Aorta (tissue), 5 donors: ENCODE data around the gene NIPAL4. TPM values are rescaled to one million over a fixed set of nuclear protein-coding genes. Genes with fewer than 3 reads are reported as not detected.

Experiments
- ATAC-seq: fragments of 200-7000 bp; cut with Tn5 transposase; one replicate; pipeline ENCODE4 v1.9.1; 2022; ENCODE audit warnings: moderate library complexity; ENCODE audit not compliant: low FRiP score
- DNase-seq, 2 donors: peaks; one replicate each; pipeline ENCODE4 v3.0.0-alpha.2; 2020
- H3K27ac ChIP-seq, 2 donors: one replicate each; pipeline ENCODE4 v1.5.1; 2013; ENCODE audit warnings: low read length in 2 of 2, mild to moderate bottlenecking in 2 of 2, moderate library complexity in 2 of 2, control low read depth in 1 of 2, inconsistent platforms in 1 of 2, low read depth in 1 of 2
- H3K27me3 ChIP-seq, 2 donors: one replicate each; pipeline ENCODE4 v1.6.1; 2013; ENCODE audit warnings: control low read depth in 1 of 2, low read length in 1 of 2, mild to moderate bottlenecking in 1 of 2, moderate library complexity in 1 of 2; ENCODE audit not compliant: insufficient read depth in 2 of 2, control insufficient read depth in 1 of 2
- H3K36me3 ChIP-seq, 2 donors: one replicate each; pipeline ENCODE4 v1.6.1; 2013; ENCODE audit warnings: control low read depth in 1 of 2, low read length in 1 of 2, mild to moderate bottlenecking in 1 of 2; ENCODE audit not compliant: insufficient read depth in 2 of 2, control insufficient read depth in 1 of 2
- H3K4me1 ChIP-seq, 2 donors: one replicate each; pipeline ENCODE4 v1.6.1; 2013; ENCODE audit warnings: low read length in 2 of 2, control low read depth in 1 of 2, mild to moderate bottlenecking in 1 of 2, moderate library complexity in 1 of 2; ENCODE audit not compliant: insufficient read depth in 2 of 2, control insufficient read depth in 1 of 2
- H3K4me3 ChIP-seq, 2 donors: one replicate each; pipeline ENCODE4 v1.5.1; 2013; ENCODE audit warnings: low read length in 2 of 2, control low read depth in 1 of 2, mild to moderate bottlenecking in 1 of 2
- H3K9me3 ChIP-seq: one replicate; pipeline ENCODE4 v1.6.1; 2013; ENCODE audit warnings: mild to moderate bottlenecking, low read length; ENCODE audit not compliant: control insufficient read depth
- WGBS, 2 donors: extraction: QIAGEN DNeasy Blood & Tissue Kit; methylation state at CpG; one replicate each; pipeline ENCODE4 v1.1.7; 2013; 5-methylcytosine and 5-hydroxymethylcytosine counted together
- intact Hi-C, 2 donors: fragments of 100-400 bp; cut with DNase I; formaldehyde crosslinking; loops; one replicate each; pipeline versions ENCODE4 v1.14.2 to v1.15.0; 2022
- polyA plus RNA-seq, 2 donors: library from polyadenylated mRNA; stranded (reverse); fragments of 200-250 nt; gene quantifications; one replicate each; pipeline ENCODE4 v1.2.3, GENCODE V29; 2013
- total RNA-seq, 2 donors: library from RNA; stranded (reverse); fragmentation: NEBNext Ultra II Directional; extraction: Animal tissue kit (Norgen Biotek cat#: 25700); gene quantifications; one replicate each; pipeline ENCODE4 v1.2.1, GENCODE V29; 2021
- donor health status: healthy with polysubstance abuse.
- donor health status: Bipolar disorder and iron deficiency.
- donor health status: DM: no; HTN: no; CAD: no.
- donor health status: DM: no; HTN: no; CAD: no.
- donor health status: DM: yes; HTN: yes; CAD: no.

The NIPAL4 gene
- total and polyA plus RNA-seq, 4 donors, result 0.28 to 0.55 TPM; not detected in 2

- Histone ChIP-seq H3K9me3 (no peaks in the 10 kb centered on the region), H3K4me1 (no peaks in the 10 kb centered on the region), H3K27ac (no peak overlapping the region), H3K36me3 (peaks cover 0 to 5% of the 10 kb centered on the region in 2 donors), H3K27me3 (no peaks in the 10 kb centered on the region), H3K4me3 (no peak overlapping the region)
- ATAC-seq (no peak), DNase-seq (no peak)
- WGBS, 2 donors, result 83 to 90% methylated on average over 8 of the region's 8 CpGs
- intact Hi-C loops, result no loop called here
Measured at GRCh38 chr5:157504053-157504452, 44.0 kb downstream of the NIPAL4 start.

GRCh38 chr5:157505496-157505895, 45.5 kb downstream of the NIPAL4 start:
- Histone ChIP-seq H3K9me3 (no peaks in the 10 kb centered on the region), H3K36me3 (peaks cover 0 to 5% of the 10 kb centered on the region in 2 donors), H3K27ac (no peak overlapping the region), H3K27me3 (no peaks in the 10 kb centered on the region), H3K4me3 (no peak overlapping the region), H3K4me1 (no peaks in the 10 kb centered on the region)
- 96% methylated on average over 6 of the region's 6 CpGs for WGBS, 2 donors
- DNase-seq (no peak), ATAC-seq (no peak)
- intact Hi-C loops, result no loop called here

- Histone ChIP-seq H3K36me3 (peaks cover 0 to 5% of the 10 kb centered on the region in 2 donors), H3K9me3 (no peaks in the 10 kb centered on the region)
- 83 to 88% methylated on average over 3 of the region's 3 CpGs for WGBS, 2 donors
Measured at GRCh38 chr5:157506066-157506590, 46.1 kb downstream of the NIPAL4 start.

GRCh38 chr5:157506981-157507780, 47.2 kb downstream of the NIPAL4 start:
- WGBS, 2 donors, result 84 to 87% methylated on average over 14 of the region's 14 CpGs
- intact Hi-C loops, result no loop called here
- DNase-seq (no peak), ATAC-seq (no peak)
- H3K27me3 ChIP-seq, result no peaks in the 10 kb centered on the region
- no peak overlapping the region for H3K27ac ChIP-seq
- no peak overlapping the region for H3K4me3 ChIP-seq
- peaks cover 0 to 4% of the 10 kb centered on the region in 2 donors for H3K36me3 ChIP-seq
- H3K4me1 ChIP-seq, result no peaks in the 10 kb centered on the region
- H3K9me3 ChIP-seq, result no peaks in the 10 kb centered on the region

More at GRCh38 chr5:157506066-157506590, 46.1 kb downstream of the NIPAL4 start:
- intact Hi-C loops, result no loop called here
- H3K4me1 ChIP-seq, result no peaks in the 10 kb centered on the region
- no peak overlapping the region for H3K4me3 ChIP-seq
- no peak overlapping the region for H3K27ac ChIP-seq
- no peak for DNase-seq
- ATAC-seq, result no peak
- no peaks in the 10 kb centered on the region for H3K27me3 ChIP-seq

GRCh38 chr5:157509093-157509492, 49.1 kb downstream of the NIPAL4 start:
- no peaks in the 10 kb centered on the region for H3K9me3 ChIP-seq
- peaks cover 0 to 1% of the 10 kb centered on the region in 2 donors for H3K36me3 ChIP-seq
- 92 to 93% methylated on average over 9 of the region's 9 CpGs for WGBS, 2 donors
- H3K27ac ChIP-seq, result no peak overlapping the region
- DNase-seq (no peak), ATAC-seq (no peak)
- no peak overlapping the region for H3K4me3 ChIP-seq
- intact Hi-C loops, result no loop called here
- no peaks in the 10 kb centered on the region for H3K4me1 ChIP-seq
- H3K27me3 ChIP-seq, result no peaks in the 10 kb centered on the region

- Histone ChIP-seq H3K27me3 (no peaks in the 10 kb centered on the region), H3K9me3 (no peaks in the 10 kb centered on the region), H3K27ac (no peak overlapping the region), H3K4me3 (no peak overlapping the region), H3K36me3 (peaks cover 0 to 1% of the 10 kb centered on the region in 2 donors), H3K4me1 (no peaks in the 10 kb centered on the region)
- DNase-seq (no peak), ATAC-seq (no peak)
- intact Hi-C loops, result no loop called here
Measured at GRCh38 chr5:157509587-157509986, 49.6 kb downstream of the NIPAL4 start.

GRCh38 chr5:157510682-157511081, 50.7 kb downstream of the NIPAL4 start:
- Histone ChIP-seq H3K4me3 (no peak overlapping the region), H3K27ac (peak overlapping the region in 1 of 2 donors; percentile 37), H3K27me3 (no peaks in the 10 kb centered on the region), H3K36me3 (peaks cover 0 to 1% of the 10 kb centered on the region in 2 donors), H3K9me3 (no peaks in the 10 kb centered on the region), H3K4me1 (no peaks in the 10 kb centered on the region)
- no peak for ATAC-seq
- intact Hi-C loops, result loop anchor here in 1 of 2 donors (2.0 to 10.0 kb wide), 3 partner anchors 52 to 204 kb away; partner anchors contain the start of gene ADAM19
- WGBS, 2 donors, result 85 to 88% methylated on average over 5 of the region's 5 CpGs
- DNase-seq, result no peak

- Histone ChIP-seq H3K4me3 (no peak overlapping the region), H3K4me1 (peaks cover 0 to 5% of the 10 kb centered on the region in 2 donors), H3K36me3 (peaks cover 0 to under 1% of the 10 kb centered on the region in 2 donors), H3K27me3 (no peaks in the 10 kb centered on the region), H3K9me3 (no peaks in the 10 kb centered on the region), H3K27ac (peak overlapping the region; percentile 37 to 85)
- peak; percentile 96 for ATAC-seq
- intact Hi-C loops, result loop anchor here in 1 of 2 donors (2.0 to 10.0 kb wide), 3 partner anchors 50 to 203 kb away; partner anchors contain the start of gene ADAM19
- DNase-seq, result peak; percentile 97 to 98
- 4 to 8% methylated on average over 8 to 9 of the region's 9 CpGs for WGBS, 2 donors
Measured at GRCh38 chr5:157511651-157512644, 51.9 kb downstream of the NIPAL4 start.
